ENCODE data around the gene TMEM132C.

The TMEM132C gene

GRCh38 chr12:128682548-128683275 lies 415.7 kb downstream of the TMEM132C start:
- FAIRE-seq (no peak), DNase-seq (ENCODE audit: insufficient read length, low spot score) (no peak)

GRCh38 chr12:128684352-128684751 lies 417.4 kb downstream of the TMEM132C start:
- DNase-seq (ENCODE audit: insufficient read length, low spot score), result no peak
- TF ChIP-seq POLR2AphosphoS5 (IDR thresholded peaks at IDR 0.05; ENCODE audit: low read depth, low read length) (no peak), SPI1 (IDR thresholded peaks at IDR 0.05; ENCODE audit: low read depth, low read length) (no peak), PAX5 (IDR thresholded peaks at IDR 0.05; ENCODE audit: insufficient read depth, low read length, severe bottlenecking) (no peak), POU2F2 (IDR thresholded peaks at IDR 0.05; ENCODE audit: low read depth, low read length) (no peak), TAF1 (IDR thresholded peaks at IDR 0.05; ENCODE audit: low read depth, low read length) (no peak), POLR2A (IDR thresholded peaks at IDR 0.05; ENCODE audit: low read depth, low read length) (no peak)
- no peak for FAIRE-seq

More at GRCh38 chr12:128682548-128683275, 415.7 kb downstream of the TMEM132C start:
- TF ChIP-seq TAF1 (IDR thresholded peaks at IDR 0.05; ENCODE audit: low read depth, low read length), result no peak
- no peak for TF ChIP-seq POU2F2 (IDR thresholded peaks at IDR 0.05; ENCODE audit: low read depth, low read length)
- no peak for TF ChIP-seq SPI1 (IDR thresholded peaks at IDR 0.05; ENCODE audit: low read depth, low read length)
- TF ChIP-seq POLR2AphosphoS5 (IDR thresholded peaks at IDR 0.05; ENCODE audit: low read depth, low read length), result no peak
- no peak for TF ChIP-seq POLR2A (IDR thresholded peaks at IDR 0.05; ENCODE audit: low read depth, low read length)
- no peak for TF ChIP-seq PAX5 (IDR thresholded peaks at IDR 0.05; ENCODE audit: insufficient read depth, low read length, severe bottlenecking)

GRCh38 chr12:128685903-128686475 lies 419.0 kb downstream of the TMEM132C start:
- TF ChIP-seq SPI1 (IDR thresholded peaks at IDR 0.05; ENCODE audit: low read depth, low read length) (no peak), PAX5 (IDR thresholded peaks at IDR 0.05; ENCODE audit: insufficient read depth, low read length, severe bottlenecking) (no peak), POLR2A (IDR thresholded peaks at IDR 0.05; ENCODE audit: low read depth, low read length) (no peak), POLR2AphosphoS5 (IDR thresholded peaks at IDR 0.05; ENCODE audit: low read depth, low read length) (no peak), POU2F2 (IDR thresholded peaks at IDR 0.05; ENCODE audit: low read depth, low read length) (no peak), TAF1 (IDR thresholded peaks at IDR 0.05; ENCODE audit: low read depth, low read length) (no peak)
- no peak for FAIRE-seq
- no peak for DNase-seq (ENCODE audit: insufficient read length, low spot score)

- DNase-seq (ENCODE audit: insufficient read length, low spot score), result no peak
- FAIRE-seq, result no peak
- no peak for TF ChIP-seq PAX5 (IDR thresholded peaks at IDR 0.05; ENCODE audit: insufficient read depth, low read length, severe bottlenecking)
- no peak for TF ChIP-seq SPI1 (IDR thresholded peaks at IDR 0.05; ENCODE audit: low read depth, low read length)
- no peak for TF ChIP-seq TAF1 (IDR thresholded peaks at IDR 0.05; ENCODE audit: low read depth, low read length)
- no peak for TF ChIP-seq POLR2AphosphoS5 (IDR thresholded peaks at IDR 0.05; ENCODE audit: low read depth, low read length)
- TF ChIP-seq POU2F2 (IDR thresholded peaks at IDR 0.05; ENCODE audit: low read depth, low read length), result no peak
- TF ChIP-seq POLR2A (IDR thresholded peaks at IDR 0.05; ENCODE audit: low read depth, low read length), result no peak
Measured at GRCh38 chr12:128687851-128688250, 420.9 kb downstream of the TMEM132C start.

- FAIRE-seq, result no peak
- TF ChIP-seq SPI1 (IDR thresholded peaks at IDR 0.05; ENCODE audit: low read depth, low read length), result no peak
- TF ChIP-seq POLR2A (IDR thresholded peaks at IDR 0.05; ENCODE audit: low read depth, low read length), result no peak
- no peak for TF ChIP-seq POU2F2 (IDR thresholded peaks at IDR 0.05; ENCODE audit: low read depth, low read length)
- no peak for TF ChIP-seq POLR2AphosphoS5 (IDR thresholded peaks at IDR 0.05; ENCODE audit: low read depth, low read length)
- no peak for TF ChIP-seq TAF1 (IDR thresholded peaks at IDR 0.05; ENCODE audit: low read depth, low read length)
- TF ChIP-seq PAX5 (IDR thresholded peaks at IDR 0.05; ENCODE audit: insufficient read depth, low read length, severe bottlenecking), result no peak
- DNase-seq (ENCODE audit: insufficient read length, low spot score), result no peak
Measured at GRCh38 chr12:128690641-128691040, 423.7 kb downstream of the TMEM132C start.

- DNase-seq (ENCODE audit: insufficient read length, low spot score) (no peak), FAIRE-seq (no peak)
- TF ChIP-seq PAX5 (IDR thresholded peaks at IDR 0.05; ENCODE audit: insufficient read depth, low read length, severe bottlenecking), result no peak
Measured at GRCh38 chr12:128693115-128693514, 426.1 kb downstream of the TMEM132C start.

GRCh38 chr12:128693771-128694170 lies 426.8 kb downstream of the TMEM132C start:
- TF ChIP-seq POU2F2 (IDR thresholded peaks at IDR 0.05; ENCODE audit: low read depth, low read length) (no peak), POLR2A (IDR thresholded peaks at IDR 0.05; ENCODE audit: low read depth, low read length) (no peak), PAX5 (IDR thresholded peaks at IDR 0.05; ENCODE audit: insufficient read depth, low read length, severe bottlenecking) (no peak), SPI1 (IDR thresholded peaks at IDR 0.05; ENCODE audit: low read depth, low read length) (no peak), TAF1 (IDR thresholded peaks at IDR 0.05; ENCODE audit: low read depth, low read length) (no peak), POLR2AphosphoS5 (IDR thresholded peaks at IDR 0.05; ENCODE audit: low read depth, low read length) (no peak)
- DNase-seq (ENCODE audit: insufficient read length, low spot score), result no peak
- no peak for FAIRE-seq

- FAIRE-seq (no peak), DNase-seq (ENCODE audit: insufficient read length, low spot score) (no peak)
- TF ChIP-seq POLR2A (IDR thresholded peaks at IDR 0.05; ENCODE audit: low read depth, low read length), result no peak
Measured at GRCh38 chr12:128694445-128694844, 427.5 kb downstream of the TMEM132C start.

GRCh38 chr12:128695697-128696096 lies 428.7 kb downstream of the TMEM132C start:
- TF ChIP-seq TAF1 (IDR thresholded peaks at IDR 0.05; ENCODE audit: low read depth, low read length), result no peak
- TF ChIP-seq POU2F2 (IDR thresholded peaks at IDR 0.05; ENCODE audit: low read depth, low read length), result no peak
- no peak for TF ChIP-seq POLR2A (IDR thresholded peaks at IDR 0.05; ENCODE audit: low read depth, low read length)
- TF ChIP-seq POLR2AphosphoS5 (IDR thresholded peaks at IDR 0.05; ENCODE audit: low read depth, low read length), result no peak
- TF ChIP-seq SPI1 (IDR thresholded peaks at IDR 0.05; ENCODE audit: low read depth, low read length), result no peak
- no peak for TF ChIP-seq PAX5 (IDR thresholded peaks at IDR 0.05; ENCODE audit: insufficient read depth, low read length, severe bottlenecking)
- no peak for FAIRE-seq
- DNase-seq (ENCODE audit: insufficient read length, low spot score), result no peak
